Liver (tissue), 9 donors: ENCODE data around the gene SNRPA1. TPM values are rescaled to one million over a fixed set of nuclear protein-coding genes. Genes with fewer than 3 reads are reported as not detected.

Experiments
- DNase-seq: peaks from one replicate; pipeline ENCODE4 v3.0.0-alpha.2; 2017; ENCODE audit warnings: low spot score
- H3K27ac ChIP-seq, 2 donors: one replicate each; pipeline ENCODE4 v1.7.0; 2013; ENCODE audit warnings: inconsistent platforms in 2 of 2, low read length in 2 of 2, control low read depth in 1 of 2, low read depth in 1 of 2, mild to moderate bottlenecking in 1 of 2
- H3K27me3 ChIP-seq, 4 donors: one replicate each; pipeline versions ENCODE4 v1.6.1 to v1.7.0; 2013; ENCODE audit warnings: low read length in 3 of 4, inconsistent platforms in 1 of 4, mild to moderate bottlenecking in 1 of 4, moderate library complexity in 1 of 4; ENCODE audit not compliant: control insufficient read depth in 4 of 4, insufficient read depth in 4 of 4
- H3K36me3 ChIP-seq, 4 donors: one replicate each; pipeline versions ENCODE4 v1.6.1 to v1.7.0; 2013; ENCODE audit warnings: low read length in 3 of 4, mild to moderate bottlenecking in 3 of 4, low read depth in 1 of 4, moderate library complexity in 1 of 4; ENCODE audit not compliant: control insufficient read depth in 4 of 4, insufficient read depth in 3 of 4
- H3K4me1 ChIP-seq, 4 donors: one replicate each; pipeline versions ENCODE4 v1.6.1 to v1.7.0; 2013; ENCODE audit warnings: low read length in 3 of 4, mild to moderate bottlenecking in 3 of 4, moderate library complexity in 1 of 4; ENCODE audit not compliant: control insufficient read depth in 4 of 4, insufficient read depth in 4 of 4
- H3K4me3 ChIP-seq, 3 donors: one replicate each; pipeline versions ENCODE4 v1.6.1 to v1.7.0; 2013; ENCODE audit warnings: low read length in 3 of 3, control low read depth in 1 of 3, low read depth in 1 of 3, mild to moderate bottlenecking in 1 of 3
- H3K9ac ChIP-seq, 2 donors: one replicate each; pipeline ENCODE4 v1.7.0; 2013; ENCODE audit warnings: low read length in 2 of 2, mild to moderate bottlenecking in 2 of 2, moderate library complexity in 2 of 2, control low read depth in 1 of 2, low read depth in 1 of 2
- H3K9me3 ChIP-seq, 4 donors: one replicate each; pipeline versions ENCODE4 v1.6.1 to v1.7.0; 2013; ENCODE audit warnings: low read length in 3 of 4; ENCODE audit not compliant: control insufficient read depth in 4 of 4
- EGR1 ChIP-seq, 2 donors: IDR thresholded peaks; 2 replicates each; pipeline ENCODE4 v1.6.1; 2016 to 2018; ENCODE audit warnings: antibody characterized with exemption in 2 of 2, low read depth in 2 of 2
- FOXA1 ChIP-seq: IDR thresholded peaks from 2 replicates; pipeline ENCODE4 v1.6.1; 2016; ENCODE audit warnings: antibody characterized with exemption
- FOXA2 ChIP-seq: IDR thresholded peaks from 2 replicates; pipeline ENCODE4 v1.6.1; 2016; ENCODE audit warnings: antibody characterized with exemption
- GABPA ChIP-seq, 2 donors: IDR thresholded peaks in 1 of 2; conservative IDR thresholded peaks in 1 of 2; 2 replicates each; pipeline ENCODE4 v1.6.1; 2016; ENCODE audit warnings: antibody characterized with exemption in 2 of 2, mild to moderate bottlenecking in 1 of 2, moderate library complexity in 1 of 2
- HNF4A ChIP-seq, 2 donors: conservative IDR thresholded peaks; 2 replicates each; pipeline ENCODE4 v1.6.1; 2016; ENCODE audit warnings: antibody characterized with exemption in 2 of 2, mild to moderate bottlenecking in 2 of 2
- HNF4G ChIP-seq: IDR thresholded peaks from 2 replicates; pipeline ENCODE4 v1.6.1; 2016; ENCODE audit warnings: antibody characterized with exemption
- JUND ChIP-seq, 2 donors: IDR thresholded peaks; 2 replicates each; pipeline ENCODE4 v1.6.1; 2016; ENCODE audit warnings: antibody characterized with exemption in 2 of 2
- NR2F2 ChIP-seq: IDR thresholded peaks from 2 replicates; pipeline ENCODE4 v1.6.1; 2016; ENCODE audit warnings: antibody characterized with exemption
- RAD21 ChIP-seq, 2 donors: IDR thresholded peaks; 2 replicates each; pipeline ENCODE4 v1.6.1; 2016; ENCODE audit warnings: antibody characterized with exemption in 2 of 2, mild to moderate bottlenecking in 2 of 2
- SP1 ChIP-seq: IDR thresholded peaks from 2 replicates; pipeline ENCODE4 v1.6.1; 2018; ENCODE audit warnings: antibody characterized with exemption, mild to moderate bottlenecking
- TAF1 ChIP-seq: conservative IDR thresholded peaks from 2 replicates; pipeline ENCODE4 v1.6.1; 2016; ENCODE audit warnings: antibody characterized with exemption, mild to moderate bottlenecking
- YY1 ChIP-seq: IDR thresholded peaks from 2 replicates; pipeline ENCODE4 v1.6.1; 2016; ENCODE audit warnings: antibody characterized with exemption, mild to moderate bottlenecking
- WGBS: extraction: QIAGEN DNeasy Blood & Tissue Kit; methylation state at CpG from one replicate; pipeline ENCODE4 v1.1.7; 2013; 5-methylcytosine and 5-hydroxymethylcytosine counted together
- polyA plus RNA-seq, 2 donors: library from polyadenylated mRNA; stranded (reverse) in 1 of 2; unstranded in 1 of 2; fragments of 200-250 nt in 1 of 2; fragments of >200 nt in 1 of 2; fragmentation: Nextera tagmentation in 1 of 2; extraction: Ambion mirVana in 1 of 2; gene quantifications; one replicate each; pipeline versions ENCODE4 v1.2.1 to v1.2.3, GENCODE V29; 2013 to 2015
- total RNA-seq, 2 donors: library from RNA; depleted of rRNA; stranded (reverse); fragments of >200 nt; gene quantifications; one replicate each; pipeline ENCODE4 v1.2.3, GENCODE V29; 2014
- TF ChIP-seq, protein P1 (sequence below): IDR thresholded peaks from 2 replicates; pipeline ENCODE4 v1.6.1; 2016; ENCODE audit warnings: antibody characterized with exemption
- TF ChIP-seq, protein P2 (sequence below): IDR thresholded peaks from 2 replicates; pipeline ENCODE4 v1.6.1; 2016; ENCODE audit warnings: antibody characterized with exemption
- TF ChIP-seq, protein P3 (sequence below): IDR thresholded peaks from 2 replicates; pipeline ENCODE4 v1.6.1; 2016; ENCODE audit warnings: antibody characterized with exemption
- TF ChIP-seq, protein P4 (sequence below): IDR thresholded peaks from 2 replicates; pipeline ENCODE4 v1.6.1; 2016; ENCODE audit warnings: antibody characterized with exemption, mild to moderate bottlenecking
- TF ChIP-seq, protein P5 (sequence below): fragments of 150-350 bp; IDR thresholded peaks from 2 replicates; pipeline ENCODE4 v1.5.1; 2017; ENCODE audit warnings: improper control_type of control experiment, low read depth, low read length; ENCODE audit not compliant: missing input control
- donor health status: healthy.
- donor health status: healthy.
- donor health status: healthy.
- donor health status: healthy.
- donor health status: healthy.

Gene SNRPA1
- total and polyA plus RNA-seq, 4 donors, result 12.7 to 31.7 (median 18.0) TPM

DNA sequence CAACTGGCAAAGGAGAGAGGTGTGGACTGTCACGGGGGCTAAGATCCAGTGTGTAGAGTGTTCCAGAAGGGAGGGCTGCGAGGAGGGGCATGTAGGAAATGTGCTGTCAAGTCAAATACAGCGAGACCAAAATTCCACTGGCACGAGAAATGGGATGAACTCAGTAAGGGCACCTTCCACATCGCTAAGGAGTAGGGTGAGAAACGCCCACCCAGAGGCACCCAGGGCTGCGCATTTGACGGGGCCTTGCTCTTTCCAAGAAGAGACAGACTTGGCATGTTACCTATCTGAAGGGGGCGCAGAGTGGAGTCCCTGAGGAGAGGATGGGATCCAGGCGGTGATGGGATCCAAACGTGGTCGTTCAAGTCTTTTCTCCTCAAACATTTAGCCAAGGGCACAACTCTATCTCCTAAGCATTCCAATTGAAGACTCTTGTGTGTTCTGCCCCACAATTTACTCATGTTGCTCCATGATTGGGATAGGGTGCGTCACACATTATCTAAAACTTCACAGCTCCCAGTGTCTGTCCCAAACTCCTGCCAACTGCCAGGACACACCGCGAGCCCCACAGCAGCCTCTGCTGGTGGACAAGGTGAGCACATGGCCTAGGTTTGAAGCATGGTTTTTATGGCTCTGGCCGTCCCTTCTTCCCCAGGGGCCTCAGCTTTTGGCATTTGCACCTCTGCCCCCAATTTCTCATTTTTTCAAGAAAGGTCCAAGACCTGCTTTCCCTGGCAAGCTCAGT lies 25.4 kb downstream of the SNRPA1 start (continued):
- TF ChIP-seq, protein P1, sequence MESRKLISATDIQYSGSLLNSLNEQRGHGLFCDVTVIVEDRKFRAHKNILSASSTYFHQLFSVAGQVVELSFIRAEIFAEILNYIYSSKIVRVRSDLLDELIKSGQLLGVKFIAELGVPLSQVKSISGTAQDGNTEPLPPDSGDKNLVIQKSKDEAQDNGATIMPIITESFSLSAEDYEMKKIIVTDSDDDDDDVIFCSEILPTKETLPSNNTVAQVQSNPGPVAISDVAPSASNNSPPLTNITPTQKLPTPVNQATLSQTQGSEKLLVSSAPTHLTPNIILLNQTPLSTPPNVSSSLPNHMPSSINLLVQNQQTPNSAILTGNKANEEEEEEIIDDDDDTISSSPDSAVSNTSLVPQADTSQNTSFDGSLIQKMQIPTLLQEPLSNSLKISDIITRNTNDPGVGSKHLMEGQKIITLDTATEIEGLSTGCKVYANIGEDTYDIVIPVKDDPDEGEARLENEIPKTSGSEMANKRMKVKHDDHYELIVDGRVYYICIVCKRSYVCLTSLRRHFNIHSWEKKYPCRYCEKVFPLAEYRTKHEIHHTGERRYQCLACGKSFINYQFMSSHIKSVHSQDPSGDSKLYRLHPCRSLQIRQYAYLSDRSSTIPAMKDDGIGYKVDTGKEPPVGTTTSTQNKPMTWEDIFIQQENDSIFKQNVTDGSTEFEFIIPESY, result no peak
- TF ChIP-seq JUND (IDR thresholded peaks at IDR 0.05) (no peak), FOXA1 (no peak), SP1 (no peak)

DNA sequence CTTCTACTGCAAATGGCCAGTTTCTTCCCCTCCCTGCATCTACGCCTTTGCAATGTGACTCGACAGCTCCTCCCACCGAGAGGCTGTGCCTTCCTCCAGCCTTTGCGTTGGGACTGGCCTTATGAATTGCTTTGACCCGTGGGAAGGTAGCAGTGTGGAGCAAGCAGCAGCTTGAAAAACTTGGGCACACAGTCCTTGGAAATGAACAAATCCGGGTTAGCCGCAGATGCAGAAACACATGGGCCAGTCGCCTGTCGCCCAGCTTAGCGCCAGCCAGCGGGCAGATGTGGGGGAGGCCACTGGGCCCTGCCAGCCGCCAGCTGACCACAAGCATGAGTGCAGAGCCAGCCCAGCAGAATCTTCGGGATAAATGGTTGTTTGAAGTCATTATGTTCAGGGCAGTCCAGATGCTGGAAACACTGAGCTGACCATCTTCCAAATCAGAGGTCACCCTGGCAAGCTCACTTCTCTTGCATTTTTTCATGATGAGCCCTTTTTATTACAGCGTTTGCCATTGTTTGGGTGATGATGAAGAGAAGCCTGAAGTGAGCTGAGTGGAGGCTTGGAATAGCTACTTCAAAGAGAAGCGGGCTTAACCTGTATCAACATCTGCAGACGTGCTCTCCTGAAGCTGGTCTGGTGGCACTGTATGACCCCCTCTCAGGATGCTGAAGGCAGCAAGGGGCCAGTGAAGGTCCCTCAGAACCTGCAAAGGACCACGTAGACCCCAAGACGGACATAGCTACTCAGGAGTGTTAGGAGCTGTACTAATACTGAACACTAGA lies 27.5 kb downstream of the SNRPA1 start:
- WGBS, result 72% methylated on average over 18 of the region's 18 CpGs
- Histone ChIP-seq H3K4me1 (no peaks in the 10 kb centered on the region), H3K36me3 (peaks cover 10 to 27% (median 22%) of the 10 kb centered on the region in 4 donors), H3K9ac (no peak overlapping the region), H3K27ac (no peak overlapping the region), H3K9me3 (no peaks in the 10 kb centered on the region), H3K4me3 (no peak overlapping the region), H3K27me3 (no peaks in the 10 kb centered on the region)
- no peak for DNase-seq
- TF ChIP-seq, protein P1, result no peak
- TF ChIP-seq, protein P2, sequence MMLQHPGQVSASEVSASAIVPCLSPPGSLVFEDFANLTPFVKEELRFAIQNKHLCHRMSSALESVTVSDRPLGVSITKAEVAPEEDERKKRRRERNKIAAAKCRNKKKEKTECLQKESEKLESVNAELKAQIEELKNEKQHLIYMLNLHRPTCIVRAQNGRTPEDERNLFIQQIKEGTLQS, result no peak
- TF ChIP-seq HNF4A (conservative IDR thresholded peaks at IDR 0.05) (no peak), FOXA2 (no peak), YY1 (no peak), HNF4G (no peak), TAF1 (no peak), SP1 (no peak), GABPA (IDR thresholded peaks at IDR 0.05 in 1 of 2, conservative IDR thresholded peaks at IDR 0.05 in 1 of 2) (no peak), NR2F2 (no peak), RAD21 (IDR thresholded peaks at IDR 0.05) (no peak)
- TF ChIP-seq, protein P3, sequence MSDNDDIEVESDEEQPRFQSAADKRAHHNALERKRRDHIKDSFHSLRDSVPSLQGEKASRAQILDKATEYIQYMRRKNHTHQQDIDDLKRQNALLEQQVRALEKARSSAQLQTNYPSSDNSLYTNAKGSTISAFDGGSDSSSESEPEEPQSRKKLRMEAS, result no peak

DNA sequence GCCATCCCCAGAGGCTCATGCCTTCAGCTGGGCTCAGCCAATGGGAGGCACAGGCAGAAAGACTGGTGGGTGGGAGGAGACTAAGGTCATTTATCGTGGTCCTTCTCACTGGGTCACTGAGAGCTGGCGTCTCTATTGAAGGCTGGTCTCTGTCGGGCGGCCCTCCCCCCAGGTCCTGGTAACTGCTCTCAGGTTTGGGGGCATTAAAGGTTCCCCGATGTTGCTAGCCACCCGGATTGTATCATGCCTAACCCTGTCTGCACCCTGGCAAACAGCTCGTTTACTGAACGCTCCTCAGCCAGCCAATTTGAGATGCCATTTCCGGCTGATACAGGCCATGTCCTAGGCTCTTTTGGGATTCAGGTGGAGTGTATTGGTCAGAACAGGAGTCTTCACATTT lies 28.3 kb downstream of the SNRPA1 start:
- Histone ChIP-seq H3K4me3 (no peak overlapping the region), H3K9me3 (no peaks in the 10 kb centered on the region), H3K36me3 (peaks cover 8 to 21% (median 16%) of the 10 kb centered on the region in 4 donors), H3K27ac (no peak overlapping the region), H3K27me3 (no peaks in the 10 kb centered on the region), H3K9ac (no peak overlapping the region), H3K4me1 (no peaks in the 10 kb centered on the region)
- no peak for DNase-seq
- 73% methylated on average over 9 of the region's 9 CpGs for WGBS
- TF ChIP-seq HNF4G, result no peak
- TF ChIP-seq, protein P4, sequence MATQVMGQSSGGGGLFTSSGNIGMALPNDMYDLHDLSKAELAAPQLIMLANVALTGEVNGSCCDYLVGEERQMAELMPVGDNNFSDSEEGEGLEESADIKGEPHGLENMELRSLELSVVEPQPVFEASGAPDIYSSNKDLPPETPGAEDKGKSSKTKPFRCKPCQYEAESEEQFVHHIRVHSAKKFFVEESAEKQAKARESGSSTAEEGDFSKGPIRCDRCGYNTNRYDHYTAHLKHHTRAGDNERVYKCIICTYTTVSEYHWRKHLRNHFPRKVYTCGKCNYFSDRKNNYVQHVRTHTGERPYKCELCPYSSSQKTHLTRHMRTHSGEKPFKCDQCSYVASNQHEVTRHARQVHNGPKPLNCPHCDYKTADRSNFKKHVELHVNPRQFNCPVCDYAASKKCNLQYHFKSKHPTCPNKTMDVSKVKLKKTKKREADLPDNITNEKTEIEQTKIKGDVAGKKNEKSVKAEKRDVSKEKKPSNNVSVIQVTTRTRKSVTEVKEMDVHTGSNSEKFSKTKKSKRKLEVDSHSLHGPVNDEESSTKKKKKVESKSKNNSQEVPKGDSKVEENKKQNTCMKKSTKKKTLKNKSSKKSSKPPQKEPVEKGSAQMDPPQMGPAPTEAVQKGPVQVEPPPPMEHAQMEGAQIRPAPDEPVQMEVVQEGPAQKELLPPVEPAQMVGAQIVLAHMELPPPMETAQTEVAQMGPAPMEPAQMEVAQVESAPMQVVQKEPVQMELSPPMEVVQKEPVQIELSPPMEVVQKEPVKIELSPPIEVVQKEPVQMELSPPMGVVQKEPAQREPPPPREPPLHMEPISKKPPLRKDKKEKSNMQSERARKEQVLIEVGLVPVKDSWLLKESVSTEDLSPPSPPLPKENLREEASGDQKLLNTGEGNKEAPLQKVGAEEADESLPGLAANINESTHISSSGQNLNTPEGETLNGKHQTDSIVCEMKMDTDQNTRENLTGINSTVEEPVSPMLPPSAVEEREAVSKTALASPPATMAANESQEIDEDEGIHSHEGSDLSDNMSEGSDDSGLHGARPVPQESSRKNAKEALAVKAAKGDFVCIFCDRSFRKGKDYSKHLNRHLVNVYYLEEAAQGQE, result no peak
- TF ChIP-seq, protein P5, sequence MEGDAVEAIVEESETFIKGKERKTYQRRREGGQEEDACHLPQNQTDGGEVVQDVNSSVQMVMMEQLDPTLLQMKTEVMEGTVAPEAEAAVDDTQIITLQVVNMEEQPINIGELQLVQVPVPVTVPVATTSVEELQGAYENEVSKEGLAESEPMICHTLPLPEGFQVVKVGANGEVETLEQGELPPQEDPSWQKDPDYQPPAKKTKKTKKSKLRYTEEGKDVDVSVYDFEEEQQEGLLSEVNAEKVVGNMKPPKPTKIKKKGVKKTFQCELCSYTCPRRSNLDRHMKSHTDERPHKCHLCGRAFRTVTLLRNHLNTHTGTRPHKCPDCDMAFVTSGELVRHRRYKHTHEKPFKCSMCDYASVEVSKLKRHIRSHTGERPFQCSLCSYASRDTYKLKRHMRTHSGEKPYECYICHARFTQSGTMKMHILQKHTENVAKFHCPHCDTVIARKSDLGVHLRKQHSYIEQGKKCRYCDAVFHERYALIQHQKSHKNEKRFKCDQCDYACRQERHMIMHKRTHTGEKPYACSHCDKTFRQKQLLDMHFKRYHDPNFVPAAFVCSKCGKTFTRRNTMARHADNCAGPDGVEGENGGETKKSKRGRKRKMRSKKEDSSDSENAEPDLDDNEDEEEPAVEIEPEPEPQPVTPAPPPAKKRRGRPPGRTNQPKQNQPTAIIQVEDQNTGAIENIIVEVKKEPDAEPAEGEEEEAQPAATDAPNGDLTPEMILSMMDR, result no peak
- TF ChIP-seq FOXA2, result no peak
- no peak for TF ChIP-seq EGR1 (IDR thresholded peaks at IDR 0.05; ENCODE audit: low read depth in 2 of 2)
- no peak for TF ChIP-seq FOXA1
- no peak for TF ChIP-seq RAD21 (IDR thresholded peaks at IDR 0.05)
- no peak for TF ChIP-seq NR2F2
- TF ChIP-seq HNF4A (conservative IDR thresholded peaks at IDR 0.05), result no peak
